HL-60 (cell line): ENCODE data around the gene PIR.

Experiments
- DNase-seq, 2 experiments: peaks; one replicate each; pipeline ENCODE4 v3.0.0-alpha.2; 2010 to 2020; ENCODE audit warnings: low read depth in 1 of 2, low spot score in 1 of 2
- H3K27ac ChIP-seq: fragments of 250-450 bp; sonication (Bioruptor Pico); replicated peaks from 2 replicates; pipeline ENCODE4 v1.5.1; 2020; ENCODE audit warnings: mild to moderate bottlenecking, moderate library complexity
- H3K27me3 ChIP-seq: fragments of 250-450 bp; sonication (Bioruptor Pico); 2 replicates; pipeline ENCODE4 v1.5.1; 2021; ENCODE audit warnings: mild to moderate bottlenecking, moderate library complexity; ENCODE audit not compliant: insufficient read depth, poor library complexity, severe bottlenecking
- H3K4me3 ChIP-seq: replicated peaks from 2 replicates; pipeline ENCODE4 v1.5.1; 2011; ENCODE audit warnings: mild to moderate bottlenecking, control low read depth, low read length; ENCODE audit not compliant: insufficient read depth
- CTCF ChIP-seq: IDR thresholded peaks from one replicate; pipeline ENCODE4 v1.5.1; 2011; ENCODE audit warnings: low read length, control low read depth, inconsistent platforms; ENCODE audit not compliant: insufficient read depth
- GABPA ChIP-seq: IDR thresholded peaks from 2 replicates; pipeline ENCODE4 v1.6.1; 2012; ENCODE audit warnings: low read depth
- POLR2AphosphoS5 ChIP-seq: IDR thresholded peaks from 2 replicates; pipeline ENCODE4 v1.6.1; 2012; ENCODE audit warnings: low read depth
- REST ChIP-seq: IDR thresholded peaks from 2 replicates; pipeline ENCODE4 v1.6.1; 2012; ENCODE audit warnings: low read depth; ENCODE audit not compliant: insufficient replicate concordance
- SPI1 ChIP-seq: IDR thresholded peaks from 2 replicates; pipeline ENCODE4 v1.6.1; 2012; ENCODE audit warnings: low read depth, mild to moderate bottlenecking, borderline replicate concordance

Gene PIR

GRCh38 chrX:15416133-15416993, 76.8 kb downstream of the PIR start:
- TF ChIP-seq CTCF = no peak
- no peak for TF ChIP-seq POLR2AphosphoS5
- no peak for DNase-seq
- Histone ChIP-seq H3K27ac (no peak overlapping the region), H3K27me3 (no peaks in the 10 kb centered on the region), H3K4me3 (no peak overlapping the region)

- H3K27ac ChIP-seq = no peak overlapping the region
- H3K27me3 ChIP-seq = no peaks in the 10 kb centered on the region
Observed at GRCh38 chrX:15413101-15413500, 80.0 kb downstream of the PIR start.

GRCh38 chrX:15410947-15411346, 82.2 kb downstream of the PIR start:
- TF ChIP-seq REST = no peak
- TF ChIP-seq GABPA = no peak
- no peak for TF ChIP-seq POLR2AphosphoS5
- no peak for TF ChIP-seq SPI1
- TF ChIP-seq CTCF = no peak
- DNase-seq = no peak
- Histone ChIP-seq H3K27ac (no peak overlapping the region), H3K4me3 (no peak overlapping the region), H3K27me3 (no peaks in the 10 kb centered on the region)

More at GRCh38 chrX:15413101-15413500, 80.0 kb downstream of the PIR start:
- no peak overlapping the region for H3K4me3 ChIP-seq
- TF ChIP-seq SPI1 (no peak), POLR2AphosphoS5 (no peak), REST (no peak), GABPA (no peak), CTCF (no peak)
- DNase-seq = no peak

- no peak overlapping the region for H3K4me3 ChIP-seq
- TF ChIP-seq GABPA (no peak), SPI1 (no peak), CTCF (no peak), REST (no peak), POLR2AphosphoS5 (no peak)
- no peak for DNase-seq
- no peaks in the 10 kb centered on the region for H3K27me3 ChIP-seq
- no peak overlapping the region for H3K27ac ChIP-seq
Observed at GRCh38 chrX:15410430-15410829, 82.7 kb downstream of the PIR start.
